ENCODE measurements around the gene ZNF207.
"Not testable (repeated sequence)": the region's sequence is repeated elsewhere in the genome, so short reads cannot be mapped to it uniquely, and the experiment has no call there.

Gene ZNF207

GRCh38 chr17:32345951-32346600, 3.9 kb upstream of the ZNF207 start:
- TF ChIP-seq, protein P1, sequence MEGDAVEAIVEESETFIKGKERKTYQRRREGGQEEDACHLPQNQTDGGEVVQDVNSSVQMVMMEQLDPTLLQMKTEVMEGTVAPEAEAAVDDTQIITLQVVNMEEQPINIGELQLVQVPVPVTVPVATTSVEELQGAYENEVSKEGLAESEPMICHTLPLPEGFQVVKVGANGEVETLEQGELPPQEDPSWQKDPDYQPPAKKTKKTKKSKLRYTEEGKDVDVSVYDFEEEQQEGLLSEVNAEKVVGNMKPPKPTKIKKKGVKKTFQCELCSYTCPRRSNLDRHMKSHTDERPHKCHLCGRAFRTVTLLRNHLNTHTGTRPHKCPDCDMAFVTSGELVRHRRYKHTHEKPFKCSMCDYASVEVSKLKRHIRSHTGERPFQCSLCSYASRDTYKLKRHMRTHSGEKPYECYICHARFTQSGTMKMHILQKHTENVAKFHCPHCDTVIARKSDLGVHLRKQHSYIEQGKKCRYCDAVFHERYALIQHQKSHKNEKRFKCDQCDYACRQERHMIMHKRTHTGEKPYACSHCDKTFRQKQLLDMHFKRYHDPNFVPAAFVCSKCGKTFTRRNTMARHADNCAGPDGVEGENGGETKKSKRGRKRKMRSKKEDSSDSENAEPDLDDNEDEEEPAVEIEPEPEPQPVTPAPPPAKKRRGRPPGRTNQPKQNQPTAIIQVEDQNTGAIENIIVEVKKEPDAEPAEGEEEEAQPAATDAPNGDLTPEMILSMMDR (conservative IDR thresholded peaks at IDR 0.05; ENCODE audit: control insufficient read depth, insufficient read depth, low read depth, low read length), result no peak
- no peak overlapping the region for H3K4me3 ChIP-seq (ENCODE audit: control insufficient read depth, low read depth, low read length)
- no peak for DNase-seq (ENCODE audit: low read depth)

GRCh38 chr17:32348483-32348800, 1.5 kb upstream of the ZNF207 start:
- no peak for DNase-seq (ENCODE audit: low read depth)
- H3K4me3 ChIP-seq (ENCODE audit: control insufficient read depth, low read depth, low read length), result no peak overlapping the region
- TF ChIP-seq, protein P1 (conservative IDR thresholded peaks at IDR 0.05; ENCODE audit: control insufficient read depth, insufficient read depth, low read depth, low read length), result no peak

- TF ChIP-seq, protein P1 (conservative IDR thresholded peaks at IDR 0.05; ENCODE audit: control insufficient read depth, insufficient read depth, low read depth, low read length), result no peak
- H3K4me3 ChIP-seq (ENCODE audit: control insufficient read depth, low read depth, low read length), result peak overlapping the region; percentile 93
- peak; percentile 19 for DNase-seq (ENCODE audit: low read depth)
Measured at GRCh38 chr17:32349503-32349853, 479 bp upstream of the ZNF207 start.

GRCh38 chr17:32350666-32351418, 885 bp downstream of the ZNF207 start:
- TF ChIP-seq, protein P1 (conservative IDR thresholded peaks at IDR 0.05; ENCODE audit: control insufficient read depth, insufficient read depth, low read depth, low read length), result no peak
- DNase-seq (ENCODE audit: low read depth), result peak; percentile 70
- H3K4me3 ChIP-seq (ENCODE audit: control insufficient read depth, low read depth, low read length), result peak overlapping the region; percentile 93

- peak overlapping the region; percentile 93 for H3K4me3 ChIP-seq (ENCODE audit: control insufficient read depth, low read depth, low read length)
Measured at GRCh38 chr17:32352734-32353133, 2.8 kb downstream of the ZNF207 start.

DNA sequence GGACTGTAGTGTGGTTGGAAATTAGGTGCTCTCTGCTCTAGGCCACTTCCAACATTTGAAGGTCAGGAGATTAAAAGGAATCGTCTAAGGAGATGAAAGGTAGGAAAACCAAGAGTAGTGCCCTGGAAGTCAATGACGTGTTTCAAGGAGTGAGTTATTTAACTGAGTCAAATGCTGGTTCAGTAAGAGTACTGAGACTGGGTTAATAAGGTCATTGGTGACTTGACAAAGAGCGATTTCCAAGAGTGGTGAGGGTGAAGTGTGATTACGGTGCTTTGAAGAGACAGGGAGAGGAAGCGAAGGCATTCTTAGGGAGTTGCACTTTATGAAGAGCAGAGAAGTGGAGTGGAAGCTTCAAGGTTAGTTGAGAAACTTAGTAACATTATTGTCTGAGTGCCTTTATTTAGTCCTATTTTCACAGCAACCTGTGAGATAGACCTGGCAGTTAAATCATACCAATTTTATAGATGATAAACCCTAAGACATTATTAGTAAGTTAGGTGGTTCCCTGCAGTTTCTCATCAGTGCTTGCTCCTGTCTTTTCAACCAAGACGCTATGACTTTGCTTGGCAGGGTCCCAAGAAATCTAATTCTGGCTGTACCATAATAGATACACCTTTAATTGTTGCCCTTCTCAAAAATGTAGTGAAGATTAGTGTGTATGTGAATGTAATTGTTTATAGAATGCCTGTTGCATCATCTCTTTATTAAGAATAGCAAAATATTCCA, 5.9 kb downstream of the ZNF207 start:
- peak; percentile 35 for DNase-seq (ENCODE audit: low read depth)
- no peak overlapping the region for H3K4me3 ChIP-seq (ENCODE audit: control insufficient read depth, low read depth, low read length)

More at GRCh38 chr17:32352734-32353133, 2.8 kb downstream of the ZNF207 start:
- not testable (repeated sequence) for DNase-seq (ENCODE audit: low read depth)

More for the DNA sequence above, 5.9 kb downstream of the ZNF207 start:
- TF ChIP-seq, protein P1 (conservative IDR thresholded peaks at IDR 0.05; ENCODE audit: control insufficient read depth, insufficient read depth, low read depth, low read length), result no peak
